HT-29 (cell line): ENCODE measurements around the gene NAALADL2. TPM values are rescaled to one million over a fixed set of nuclear protein-coding genes. Genes with fewer than 3 reads are reported as not detected.
"Not testable (repeated sequence)": the region's sequence is repeated elsewhere in the genome, so short reads cannot be mapped to it uniquely, and the experiment has no call there.

Experiments
- DNase-seq: peaks from one replicate; pipeline ENCODE4 v3.0.0-alpha.2; 2015; ENCODE audit warnings: low spot score
- total RNA-seq: library from RNA; depleted of rRNA; stranded (reverse); fragments of >200 nt; shearing (Covaris generic); gene quantifications from 2 replicates; pipeline ENCODE4 v1.2.3, GENCODE V29; 2014

The NAALADL2 gene
- total RNA-seq, 1 experiment from 2014 or later, result 9.4 TPM

- no peak for DNase-seq
Observed at GRCh38 chr3:175573226-175573625, 714.1 kb downstream of the NAALADL2 start.

- no peak for DNase-seq
Observed at GRCh38 chr3:175580318-175580717, 721.2 kb downstream of the NAALADL2 start.

- DNase-seq, result peak; percentile 16
Observed at GRCh38 chr3:175585898-175586297, 726.8 kb downstream of the NAALADL2 start.

- no peak for DNase-seq
Observed at GRCh38 chr3:175590745-175591144, 731.6 kb downstream of the NAALADL2 start.

GRCh38 chr3:175591375-175591774 is 732.2 kb downstream of the NAALADL2 start:
- no peak for DNase-seq

- DNase-seq, result no peak
Observed at GRCh38 chr3:175593331-175593730, 734.2 kb downstream of the NAALADL2 start.

- DNase-seq, result no peak
Observed at GRCh38 chr3:175598740-175599139, 739.6 kb downstream of the NAALADL2 start.

- DNase-seq, result peak; percentile 43
Observed at GRCh38 chr3:175601521-175601920, 742.4 kb downstream of the NAALADL2 start.

GRCh38 chr3:175605851-175606250 is 746.7 kb downstream of the NAALADL2 start:
- no peak for DNase-seq

- DNase-seq, result peak; percentile 55
Observed at GRCh38 chr3:175606650-175607318, 747.6 kb downstream of the NAALADL2 start.

GRCh38 chr3:175608356-175608755 is 749.2 kb downstream of the NAALADL2 start:
- DNase-seq, result no peak

GRCh38 chr3:175608911-175609310 is 749.8 kb downstream of the NAALADL2 start:
- DNase-seq, result no peak

- no peak for DNase-seq
Observed at GRCh38 chr3:175612487-175613196, 753.5 kb downstream of the NAALADL2 start.

GRCh38 chr3:175614107-175614506 is 755.0 kb downstream of the NAALADL2 start:
- not testable (repeated sequence) for DNase-seq

- DNase-seq, result no peak
Observed at GRCh38 chr3:175617247-175617646, 758.1 kb downstream of the NAALADL2 start.

- no peak for DNase-seq
Observed at GRCh38 chr3:175619369-175619768, 760.2 kb downstream of the NAALADL2 start.

GRCh38 chr3:175620093-175620492 is 761.0 kb downstream of the NAALADL2 start:
- no peak for DNase-seq

- no peak for DNase-seq
Observed at GRCh38 chr3:175620532-175620931, 761.4 kb downstream of the NAALADL2 start.

GRCh38 chr3:175640958-175641357 is 781.8 kb downstream of the NAALADL2 start:
- DNase-seq, result no peak

- DNase-seq, result no peak
Observed at GRCh38 chr3:175646865-175647264, 787.7 kb downstream of the NAALADL2 start.

- DNase-seq, result no peak
Observed at GRCh38 chr3:175648899-175649298, 789.8 kb downstream of the NAALADL2 start.

GRCh38 chr3:175651716-175652115 is 792.6 kb downstream of the NAALADL2 start:
- no peak for DNase-seq

GRCh38 chr3:175655351-175655750 is 796.2 kb downstream of the NAALADL2 start:
- DNase-seq, result no peak
